Smooth muscle cell (in vitro differentiated cells): ENCODE measurements around the gene TLNRD1. TPM values are rescaled to one million over a fixed set of nuclear protein-coding genes. Genes with fewer than 3 reads are reported as not detected.
"Not testable (repeated sequence)": the region's sequence is repeated elsewhere in the genome, so short reads cannot be mapped to it uniquely, and the experiment has no call there.

ENCODE experiments used
- DNase-seq: peaks from one replicate; lab custom pipeline; 2025; ENCODE audit not compliant: unreplicated experiment; lab: John Stamatoyannopoulos, UW
- H2AFZ ChIP-seq: fragments of 200-600 bp; sonication (generic); 2 replicates; pipeline ENCODE4 v1.6.0; 2016; ENCODE audit warnings: antibody characterized with exemption, low read depth, mild to moderate bottlenecking
- H3F3A ChIP-seq: fragments of 200-600 bp; sonication (generic); 2 replicates; pipeline ENCODE4 v1.6.0; 2017; ENCODE audit warnings: antibody characterized with exemption, low read depth
- H3K27ac ChIP-seq: fragments of 200-600 bp; sonication (generic); 2 replicates; pipeline ENCODE4 v1.5.1; 2016; ENCODE audit warnings: low read depth, mild to moderate bottlenecking
- H3K27me3 ChIP-seq: fragments of 200-600 bp; sonication (generic); 2 replicates; pipeline ENCODE4 v1.6.1; 2016; ENCODE audit warnings: low read depth, mild to moderate bottlenecking
- H3K36me3 ChIP-seq: fragments of 200-600 bp; sonication (generic); 2 replicates; pipeline ENCODE4 v1.5.1; 2016; ENCODE audit warnings: low read depth
- H3K4me1 ChIP-seq: fragments of 200-600 bp; sonication (generic); 2 replicates; pipeline ENCODE4 v1.5.1; 2016; ENCODE audit warnings: low read depth
- H3K4me2 ChIP-seq: fragments of 200-600 bp; sonication (generic); 2 replicates; pipeline ENCODE4 v1.6.0; 2016; ENCODE audit warnings: mild to moderate bottlenecking
- H3K4me3 ChIP-seq: fragments of 200-600 bp; sonication (generic); 2 replicates; pipeline ENCODE4 v1.5.1; 2016; ENCODE audit warnings: mild to moderate bottlenecking
- H3K79me2 ChIP-seq: fragments of 200-600 bp; sonication (generic); 2 replicates; pipeline ENCODE4 v1.6.0; 2016; ENCODE audit warnings: low read depth, mild to moderate bottlenecking
- H3K9ac ChIP-seq: fragments of 200-600 bp; sonication (generic); 2 replicates; pipeline ENCODE4 v1.6.0; 2016; ENCODE audit warnings: low read depth
- H3K9me3 ChIP-seq: fragments of 200-600 bp; sonication (generic); replicated peaks from 2 replicates; pipeline ENCODE4 v1.5.1; 2016; ENCODE audit warnings: low read depth
- H4K20me1 ChIP-seq: fragments of 200-600 bp; sonication (generic); 2 replicates; pipeline ENCODE4 v1.6.0; 2016; ENCODE audit warnings: low read depth
- WGBS: methylation state at CpG from one replicate; pipeline ENCODE4 v1.1.7; 2016; ENCODE audit warnings: low lambda C conversion rate; 5-methylcytosine and 5-hydroxymethylcytosine counted together
- polyA plus RNA-seq: library from polyadenylated mRNA; unstranded; fragments of >200 nt; fragmentation: Nextera tagmentation; extraction: Ambion mirVana; gene quantifications from 2 replicates; pipeline ENCODE4 v1.2.1, GENCODE V29; 2016
- total RNA-seq: library from RNA; depleted of rRNA; stranded (reverse); fragments of >200 nt; gene quantifications from 2 replicates; pipeline ENCODE4 v1.2.3, GENCODE V29; 2014
- TF ChIP-seq, protein P1 (sequence below): fragments of 200-600 bp; sonication (generic); IDR thresholded peaks from 2 replicates; pipeline ENCODE4 v1.5.1; 2017; ENCODE audit warnings: borderline replicate concordance, mild to moderate bottlenecking, antibody characterized with exemption; ENCODE audit not compliant: insufficient read depth, poor library complexity, severe bottlenecking

Gene TLNRD1
- total and polyA plus RNA-seq, 2 experiments from 2014 or later, result 11.3 to 14.1 TPM

DNA sequence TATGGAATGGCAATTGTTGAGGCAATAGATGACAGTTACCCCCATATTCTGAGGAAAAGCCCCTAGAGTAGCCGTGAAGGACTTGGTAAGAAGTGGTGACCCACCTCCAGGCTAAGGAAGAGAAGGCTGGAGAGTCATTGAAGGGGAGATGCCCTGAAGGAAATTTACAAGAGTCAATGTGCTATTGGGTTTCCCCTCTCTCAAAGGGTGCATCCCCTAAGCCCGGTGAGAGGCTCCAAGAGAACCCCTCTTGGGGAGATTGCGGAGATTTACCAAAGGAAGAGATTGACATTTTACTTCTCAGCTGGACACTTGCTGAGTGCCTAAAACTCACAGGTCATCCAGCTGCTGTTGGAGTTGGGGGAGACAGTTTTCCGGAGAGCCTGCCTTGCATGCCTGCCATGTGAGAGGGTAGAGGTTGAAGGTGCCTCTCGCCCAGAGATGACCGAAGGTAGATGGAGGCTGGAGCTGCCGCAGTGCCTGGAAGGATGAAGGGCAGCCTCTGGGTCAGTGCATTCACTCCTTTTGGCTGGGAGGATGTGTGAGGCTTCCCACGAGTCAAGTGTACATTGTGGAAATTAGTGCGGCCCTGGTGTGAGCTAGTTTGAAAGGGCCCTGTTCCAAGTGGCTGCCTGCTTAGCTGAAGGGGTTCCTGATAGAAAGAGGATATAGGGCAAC is 41.8 kb upstream of the TLNRD1 start:
- no peak overlapping the region for H3K9ac ChIP-seq
- no peaks in the 10 kb centered on the region for H3K36me3 ChIP-seq
- no peaks in the 10 kb centered on the region for H3K9me3 ChIP-seq
- no peaks in the 10 kb centered on the region for H3K27me3 ChIP-seq
- no peak for DNase-seq
- no peak overlapping the region for H3K27ac ChIP-seq
- TF ChIP-seq, protein P1, sequence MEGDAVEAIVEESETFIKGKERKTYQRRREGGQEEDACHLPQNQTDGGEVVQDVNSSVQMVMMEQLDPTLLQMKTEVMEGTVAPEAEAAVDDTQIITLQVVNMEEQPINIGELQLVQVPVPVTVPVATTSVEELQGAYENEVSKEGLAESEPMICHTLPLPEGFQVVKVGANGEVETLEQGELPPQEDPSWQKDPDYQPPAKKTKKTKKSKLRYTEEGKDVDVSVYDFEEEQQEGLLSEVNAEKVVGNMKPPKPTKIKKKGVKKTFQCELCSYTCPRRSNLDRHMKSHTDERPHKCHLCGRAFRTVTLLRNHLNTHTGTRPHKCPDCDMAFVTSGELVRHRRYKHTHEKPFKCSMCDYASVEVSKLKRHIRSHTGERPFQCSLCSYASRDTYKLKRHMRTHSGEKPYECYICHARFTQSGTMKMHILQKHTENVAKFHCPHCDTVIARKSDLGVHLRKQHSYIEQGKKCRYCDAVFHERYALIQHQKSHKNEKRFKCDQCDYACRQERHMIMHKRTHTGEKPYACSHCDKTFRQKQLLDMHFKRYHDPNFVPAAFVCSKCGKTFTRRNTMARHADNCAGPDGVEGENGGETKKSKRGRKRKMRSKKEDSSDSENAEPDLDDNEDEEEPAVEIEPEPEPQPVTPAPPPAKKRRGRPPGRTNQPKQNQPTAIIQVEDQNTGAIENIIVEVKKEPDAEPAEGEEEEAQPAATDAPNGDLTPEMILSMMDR, result no peak
- peaks cover 56% of the 10 kb centered on the region for H4K20me1 ChIP-seq
- no peaks in the 10 kb centered on the region for H3K79me2 ChIP-seq
- H3K4me1 ChIP-seq, result peaks cover 12% of the 10 kb centered on the region
- 100% methylated on average over 9 of the region's 9 CpGs for WGBS
- H3K4me2 ChIP-seq, result no peak overlapping the region
- H2AFZ ChIP-seq, result no peak overlapping the region
- no peak overlapping the region for H3K4me3 ChIP-seq
- no peaks in the 10 kb centered on the region for H3F3A ChIP-seq

DNA sequence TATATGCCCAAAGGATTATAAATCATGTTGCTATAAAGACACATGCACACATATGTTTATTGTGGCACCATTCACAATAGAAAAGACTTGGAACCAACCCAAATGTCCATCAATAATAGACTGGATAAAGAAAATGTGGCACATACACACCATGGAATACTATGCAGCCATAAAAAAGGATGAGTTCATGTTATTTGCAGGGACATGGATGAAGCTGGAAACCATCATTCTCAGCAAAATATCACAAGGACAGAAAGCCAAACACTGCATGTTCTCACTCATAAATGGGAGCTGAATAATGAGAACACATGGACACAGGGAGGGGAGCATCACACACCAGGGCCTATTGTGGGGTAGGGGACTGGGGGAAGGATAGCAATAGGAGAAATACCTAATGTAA is 35.3 kb upstream of the TLNRD1 start:
- not testable (repeated sequence) for H3K27ac ChIP-seq

DNA sequence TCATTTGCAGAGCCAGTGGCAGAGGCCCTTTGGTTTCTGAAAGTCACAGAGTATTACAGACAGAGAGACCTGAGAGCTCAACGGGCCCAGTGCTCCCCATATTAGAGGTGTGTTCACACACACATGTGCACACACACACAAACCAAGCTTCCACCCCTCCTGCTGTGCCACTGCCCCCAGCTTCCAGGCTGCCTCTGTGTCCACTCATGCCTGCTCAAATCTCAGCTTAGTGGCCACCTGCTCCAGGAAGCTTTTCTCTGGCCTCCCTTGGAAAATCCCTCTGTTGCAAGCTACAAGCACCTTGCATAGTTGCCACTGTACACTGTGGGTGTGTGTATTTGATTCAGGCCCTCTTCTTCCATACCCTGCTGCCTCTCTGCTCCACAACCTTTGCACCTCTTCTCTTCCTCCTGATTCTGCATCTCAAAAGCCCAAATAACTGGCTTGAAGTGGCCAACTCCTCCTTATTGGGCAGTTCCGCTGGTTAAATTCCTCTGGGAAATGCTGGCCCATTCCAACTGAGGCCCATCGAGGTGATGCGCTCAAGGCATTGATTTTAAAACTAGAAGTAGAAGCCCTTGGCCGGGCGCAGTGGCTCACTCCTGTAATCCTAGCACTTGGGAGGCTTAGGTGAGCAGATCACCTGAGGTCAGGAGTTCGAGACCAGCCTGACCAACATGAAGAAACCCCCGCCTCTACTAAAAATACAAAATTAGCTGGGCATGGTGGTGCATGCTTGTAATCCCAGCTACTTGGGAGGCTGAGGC is 34.1 kb upstream of the TLNRD1 start:
- Histone ChIP-seq H2AFZ (no peak overlapping the region), H3F3A (no peaks in the 10 kb centered on the region), H3K9ac (no peak overlapping the region), H3K4me1 (peaks cover 5% of the 10 kb centered on the region), H3K4me3 (no peak overlapping the region), H4K20me1 (peaks cover 35% of the 10 kb centered on the region), H3K79me2 (no peaks in the 10 kb centered on the region), H3K27ac (no peak overlapping the region), H3K36me3 (no peaks in the 10 kb centered on the region), H3K27me3 (no peaks in the 10 kb centered on the region), H3K4me2 (no peak overlapping the region), H3K9me3 (no peaks in the 10 kb centered on the region)
- whole genome bisulfite sequencing, result 98% methylated on average over 8 of the region's 8 CpGs
- TF ChIP-seq, protein P1, result no peak
- no peak for DNase-seq

More for the DNA sequence above, 35.3 kb upstream of the TLNRD1 start:
- H3K9ac ChIP-seq, DNase-seq, H3K9me3 ChIP-seq, H3K79me2 ChIP-seq, H3K27me3 ChIP-seq, H3K36me3 ChIP-seq, H3F3A ChIP-seq, H3K4me1 ChIP-seq, H3K4me2 ChIP-seq, H2AFZ ChIP-seq, H3K4me3 ChIP-seq: not testable (repeated sequence)
- peaks cover 33% of the 10 kb centered on the region for H4K20me1 ChIP-seq

DNA sequence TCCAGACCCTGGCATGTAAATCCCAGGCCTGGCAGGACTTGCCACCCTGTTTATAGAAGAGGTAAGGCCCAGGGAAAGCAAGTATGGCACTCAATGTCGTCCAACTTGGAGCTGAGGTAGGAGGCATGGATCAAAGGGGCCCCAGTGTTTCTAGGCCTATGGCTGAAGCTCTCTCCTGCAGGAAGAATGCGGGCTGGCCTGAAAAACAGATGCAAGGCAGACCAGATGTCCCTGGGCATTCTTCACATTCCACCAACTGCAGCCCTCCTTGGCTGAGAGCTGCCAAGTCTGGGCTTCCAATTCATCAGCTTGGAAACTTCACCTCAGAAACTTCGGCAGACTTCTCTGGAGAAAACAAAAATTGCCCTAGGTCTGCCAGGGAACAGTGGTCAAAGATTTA is 33.3 kb upstream of the TLNRD1 start:
- H3K9ac ChIP-seq, result no peak overlapping the region

More for the DNA sequence above, 33.3 kb upstream of the TLNRD1 start:
- 17% methylated on average over 3 of the region's 3 CpGs for WGBS
- no peaks in the 10 kb centered on the region for H3K79me2 ChIP-seq
- H3K27ac ChIP-seq, result no peak overlapping the region
- peaks cover 38% of the 10 kb centered on the region for H4K20me1 ChIP-seq
- H3K4me1 ChIP-seq, result peaks cover 5% of the 10 kb centered on the region
- H3K4me2 ChIP-seq, result peak overlapping the region; percentile 29
- H3F3A ChIP-seq, result no peaks in the 10 kb centered on the region
- no peaks in the 10 kb centered on the region for H3K9me3 ChIP-seq
- no peak overlapping the region for H2AFZ ChIP-seq
- H3K27me3 ChIP-seq, result no peaks in the 10 kb centered on the region
- no peaks in the 10 kb centered on the region for H3K36me3 ChIP-seq
- DNase-seq, result no peak
- no peak overlapping the region for H3K4me3 ChIP-seq
- TF ChIP-seq, protein P1, result no peak
